HepG2 (cell line): ENCODE results near the gene SNX21. TPM values are rescaled to one million over a fixed set of nuclear protein-coding genes. Genes with fewer than 3 reads are reported as not detected.
A peak's percentile ranks its signal among the peaks of the same experiment; 100 is the strongest.

Source experiments
- NAIF1 ChIP-seq: sonication (generic); formaldehyde crosslinking; IDR thresholded peaks from 2 replicates; pipeline ENCODE4 v1.5.0; 2020; ENCODE audit warnings: mild to moderate bottlenecking, missing genetic modification reagents, borderline replicate concordance
- PCBP1 ChIP-seq: fragments of 200-400 bp; formaldehyde crosslinking; IDR thresholded peaks from 2 replicates; pipeline ENCODE4 v1.6.1; 2017; ENCODE audit warnings: mild to moderate bottlenecking, low read depth, low read length, borderline replicate concordance
- polyA plus RNA-seq, 8 experiments: library from polyadenylated mRNA; depleted of rRNA in 3 of 8; stranded (reverse) in 7 of 8; unstranded in 1 of 8; fragments of >200 nt; fragmentation: Illumina TruSeq in 4 of 8; extraction: Trizol in 4 of 8; gene quantifications; 2 replicates each; pipeline versions ENCODE4 v1.2.1 to v1.2.3, GENCODE V29; 2011 to 2016; ENCODE audit warnings: low read depth in 4 of 8, missing spikeins in 1 of 8, mixed read lengths in 1 of 8; ENCODE audit not compliant: insufficient read depth in 1 of 8
- total RNA-seq, 5 experiments: library from RNA; depleted of rRNA; stranded (reverse); fragments of >200 nt; fragmentation: Illumina TruSeq; extraction: Trizol; gene quantifications; 2 replicates each; pipeline ENCODE4 v1.2.3, GENCODE V29; 2016; ENCODE audit warnings: low read depth in 1 of 5
- TF ChIP-seq, protein P1 (sequence below), 2 experiments: sonication (generic) in 1 of 2; formaldehyde crosslinking in 1 of 2; IDR thresholded peaks; 2 replicates each; pipeline versions ENCODE4 v1.4.0 to v1.6.1; 2016 to 2020; ENCODE audit warnings: borderline replicate concordance in 1 of 2, low read depth in 1 of 2, mild to moderate bottlenecking in 1 of 2, missing genetic modification reagents in 1 of 2
- TF ChIP-seq, protein P2 (sequence below): sonication (generic); formaldehyde crosslinking; conservative IDR thresholded peaks from 2 replicates; pipeline ENCODE4 v1.4.0; 2020; ENCODE audit warnings: missing genetic modification reagents
- TF ChIP-seq, protein P3 (sequence below): sonication (generic); formaldehyde crosslinking; IDR thresholded peaks from 2 replicates; pipeline ENCODE4 v1.4.0; 2020; ENCODE audit warnings: missing genetic modification reagents, borderline replicate concordance

Gene SNX21
- total and polyA plus RNA-seq, 2 of the 13 experiments (the other 11 are each of a cell fraction or from before 2014, with no cell fraction given): 7.7 to 12.8 TPM

DNA sequence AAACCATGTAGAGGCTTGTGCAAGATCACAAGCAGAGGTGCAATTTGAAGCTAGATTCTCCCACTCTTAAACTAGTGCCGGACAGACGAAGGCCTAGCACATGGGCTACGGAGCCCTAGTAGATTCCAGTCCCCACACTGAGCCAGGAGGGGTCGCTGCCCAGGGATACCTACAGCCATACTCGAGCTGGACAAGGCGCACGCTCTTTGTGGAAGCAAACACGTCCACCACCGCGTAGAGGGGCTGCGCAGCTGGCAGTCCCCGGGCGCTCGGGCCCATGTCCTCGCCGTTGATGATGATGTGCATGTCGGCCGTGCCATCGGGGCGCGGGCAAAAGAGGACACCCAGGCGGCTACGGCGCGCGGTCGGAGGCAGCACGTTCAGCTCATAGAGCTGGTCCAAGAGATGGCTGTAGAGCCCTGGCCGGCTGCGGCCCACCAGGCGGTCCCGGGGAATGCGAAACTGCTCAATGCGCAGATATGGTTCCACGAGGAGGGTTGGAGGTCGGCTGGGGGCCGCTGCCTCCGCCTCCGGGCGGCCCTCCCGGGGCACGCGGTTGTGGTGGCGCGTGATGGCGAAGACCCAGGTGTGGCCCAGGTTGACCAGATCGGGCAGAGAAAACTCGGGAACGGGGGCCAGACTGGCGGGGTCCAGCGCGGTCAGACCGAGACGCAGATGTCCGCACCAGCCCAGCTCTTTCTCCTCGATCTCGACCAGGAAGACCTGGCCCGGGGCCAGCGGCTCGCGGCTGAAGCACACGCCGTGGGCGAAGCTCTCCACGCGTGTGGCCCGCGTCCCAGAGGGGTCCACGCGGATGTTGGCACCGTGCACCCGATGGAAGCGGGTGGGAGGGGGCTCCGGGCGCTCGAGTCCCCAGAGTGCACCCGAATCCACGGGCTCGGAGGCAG, 56.7 kb downstream of the SNX21 start (continued):
- TF ChIP-seq, protein P1, sequence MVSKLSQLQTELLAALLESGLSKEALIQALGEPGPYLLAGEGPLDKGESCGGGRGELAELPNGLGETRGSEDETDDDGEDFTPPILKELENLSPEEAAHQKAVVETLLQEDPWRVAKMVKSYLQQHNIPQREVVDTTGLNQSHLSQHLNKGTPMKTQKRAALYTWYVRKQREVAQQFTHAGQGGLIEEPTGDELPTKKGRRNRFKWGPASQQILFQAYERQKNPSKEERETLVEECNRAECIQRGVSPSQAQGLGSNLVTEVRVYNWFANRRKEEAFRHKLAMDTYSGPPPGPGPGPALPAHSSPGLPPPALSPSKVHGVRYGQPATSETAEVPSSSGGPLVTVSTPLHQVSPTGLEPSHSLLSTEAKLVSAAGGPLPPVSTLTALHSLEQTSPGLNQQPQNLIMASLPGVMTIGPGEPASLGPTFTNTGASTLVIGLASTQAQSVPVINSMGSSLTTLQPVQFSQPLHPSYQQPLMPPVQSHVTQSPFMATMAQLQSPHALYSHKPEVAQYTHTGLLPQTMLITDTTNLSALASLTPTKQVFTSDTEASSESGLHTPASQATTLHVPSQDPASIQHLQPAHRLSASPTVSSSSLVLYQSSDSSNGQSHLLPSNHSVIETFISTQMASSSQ (IDR thresholded peaks at IDR 0.05; ENCODE audit: low read depth): no peak
- TF ChIP-seq, protein P1 (CRISPR knock-in tag; IDR thresholded peaks at IDR 0.05; ENCODE audit: borderline replicate concordance): no peak; the same call in 1 of the 2 replicates
- TF ChIP-seq NAIF1 (CRISPR knock-in tag): no peak
- TF ChIP-seq, protein P2, sequence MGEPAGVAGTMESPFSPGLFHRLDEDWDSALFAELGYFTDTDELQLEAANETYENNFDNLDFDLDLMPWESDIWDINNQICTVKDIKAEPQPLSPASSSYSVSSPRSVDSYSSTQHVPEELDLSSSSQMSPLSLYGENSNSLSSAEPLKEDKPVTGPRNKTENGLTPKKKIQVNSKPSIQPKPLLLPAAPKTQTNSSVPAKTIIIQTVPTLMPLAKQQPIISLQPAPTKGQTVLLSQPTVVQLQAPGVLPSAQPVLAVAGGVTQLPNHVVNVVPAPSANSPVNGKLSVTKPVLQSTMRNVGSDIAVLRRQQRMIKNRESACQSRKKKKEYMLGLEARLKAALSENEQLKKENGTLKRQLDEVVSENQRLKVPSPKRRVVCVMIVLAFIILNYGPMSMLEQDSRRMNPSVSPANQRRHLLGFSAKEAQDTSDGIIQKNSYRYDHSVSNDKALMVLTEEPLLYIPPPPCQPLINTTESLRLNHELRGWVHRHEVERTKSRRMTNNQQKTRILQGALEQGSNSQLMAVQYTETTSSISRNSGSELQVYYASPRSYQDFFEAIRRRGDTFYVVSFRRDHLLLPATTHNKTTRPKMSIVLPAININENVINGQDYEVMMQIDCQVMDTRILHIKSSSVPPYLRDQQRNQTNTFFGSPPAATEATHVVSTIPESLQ (CRISPR knock-in tag): 0 out of 2 replicates have a peak, but pooled peaks have one; percentile 28
- TF ChIP-seq PCBP1: no peak
- TF ChIP-seq, protein P3, sequence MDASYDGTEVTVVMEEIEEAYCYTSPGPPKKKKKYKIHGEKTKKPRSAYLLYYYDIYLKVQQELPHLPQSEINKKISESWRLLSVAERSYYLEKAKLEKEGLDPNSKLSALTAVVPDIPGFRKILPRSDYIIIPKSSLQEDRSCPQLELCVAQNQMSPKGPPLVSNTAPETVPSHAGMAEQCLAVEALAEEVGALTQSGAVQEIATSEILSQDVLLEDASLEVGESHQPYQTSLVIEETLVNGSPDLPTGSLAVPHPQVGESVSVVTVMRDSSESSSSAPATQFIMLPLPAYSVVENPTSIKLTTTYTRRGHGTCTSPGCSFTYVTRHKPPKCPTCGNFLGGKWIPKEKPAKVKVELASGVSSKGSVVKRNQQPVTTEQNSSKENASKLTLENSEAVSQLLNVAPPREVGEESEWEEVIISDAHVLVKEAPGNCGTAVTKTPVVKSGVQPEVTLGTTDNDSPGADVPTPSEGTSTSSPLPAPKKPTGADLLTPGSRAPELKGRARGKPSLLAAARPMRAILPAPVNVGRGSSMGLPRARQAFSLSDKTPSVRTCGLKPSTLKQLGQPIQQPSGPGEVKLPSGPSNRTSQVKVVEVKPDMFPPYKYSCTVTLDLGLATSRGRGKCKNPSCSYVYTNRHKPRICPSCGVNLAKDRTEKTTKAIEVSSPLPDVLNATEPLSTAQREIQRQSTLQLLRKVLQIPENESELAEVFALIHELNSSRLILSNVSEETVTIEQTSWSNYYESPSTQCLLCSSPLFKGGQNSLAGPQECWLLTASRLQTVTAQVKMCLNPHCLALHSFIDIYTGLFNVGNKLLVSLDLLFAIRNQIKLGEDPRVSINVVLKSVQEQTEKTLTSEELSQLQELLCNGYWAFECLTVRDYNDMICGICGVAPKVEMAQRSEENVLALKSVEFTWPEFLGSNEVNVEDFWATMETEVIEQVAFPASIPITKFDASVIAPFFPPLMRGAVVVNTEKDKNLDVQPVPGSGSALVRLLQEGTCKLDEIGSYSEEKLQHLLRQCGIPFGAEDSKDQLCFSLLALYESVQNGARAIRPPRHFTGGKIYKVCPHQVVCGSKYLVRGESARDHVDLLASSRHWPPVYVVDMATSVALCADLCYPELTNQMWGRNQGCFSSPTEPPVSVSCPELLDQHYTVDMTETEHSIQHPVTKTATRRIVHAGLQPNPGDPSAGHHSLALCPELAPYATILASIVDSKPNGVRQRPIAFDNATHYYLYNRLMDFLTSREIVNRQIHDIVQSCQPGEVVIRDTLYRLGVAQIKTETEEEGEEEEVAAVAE (CRISPR knock-in tag): peak; percentile 87
